ENCODE data around the gene RBMS1. TPM values are rescaled to one million over a fixed set of nuclear protein-coding genes. Genes with fewer than 3 reads are reported as not detected.

The RBMS1 gene
- total and polyA plus RNA-seq, 2 of the 4 experiments (the other 2 are of a cell fraction): 43.5 to 64.9 TPM

GRCh38 chr2:160270571-160271113, 223.0 kb downstream of the RBMS1 start:
- intact Hi-C loops (cut with micrococcal nuclease) (loop anchor here (1.0 to 5.0 kb wide), 4 partner anchors 160 to 792 kb away; no protein-coding TSS in a partner anchor), in situ Hi-C loops (cut with MboI; ENCODE audit: low sequenced_read_pairs) (no loop called here), dilution Hi-C loops (cut with HindIII; ENCODE audit: low sequenced_read_pairs, unreplicated experiment) (no loop called here)
- peak overlapping the region; percentile 85 for H2AK9ac ChIP-seq (replicated peaks; ENCODE audit: low read depth, low read length, poor library complexity)
- H4K8ac ChIP-seq (ENCODE audit: low read depth in 2 of 2, low read length in 2 of 2): peak overlapping the region; percentile 79 to 91
- H3K27ac ChIP-seq (ENCODE audit: insufficient read depth, low read length): peak overlapping the region; percentile 86
- H3K9me3 ChIP-seq (ENCODE audit: control insufficient read depth, insufficient read depth, low read length): no peaks in the 10 kb centered on the region
- peak overlapping the region; percentile 24 for H2BK20ac ChIP-seq (ENCODE audit: low read depth, low read length)
- peak overlapping the region; percentile 43 for H3K4me2 ChIP-seq (ENCODE audit: low read depth, low read length)
- no peaks in the 10 kb centered on the region for H3K27me3 ChIP-seq (ENCODE audit: control insufficient read depth, insufficient read depth, low read length)
- H4K20me1 ChIP-seq (ENCODE audit: insufficient read depth, low read length): no peaks in the 10 kb centered on the region
- peak overlapping the region; percentile 81 for H3K14ac ChIP-seq (replicated peaks; ENCODE audit: low read depth, low read length)
- H4K91ac ChIP-seq (ENCODE audit: insufficient read depth, low read depth, low read length): peak overlapping the region; percentile 83
- peak overlapping the region; percentile 63; the same call in 1 of the 3 replicates for H2BK15ac ChIP-seq (ENCODE audit: low read depth, low read length)
- peak overlapping the region; percentile 93 for H3K4ac ChIP-seq (ENCODE audit: low read depth, low read length)
- peaks cover 17% of the 10 kb centered on the region for H3K9me1 ChIP-seq (ENCODE audit: insufficient read depth, low read length)
- ChIA-PET POLR2A (ENCODE audit: unreplicated experiment) (interaction anchor here (0.9 kb wide), 1 partner anchor 699 kb away, joined by 5 read pairs; no protein-coding TSS in a partner anchor), CTCF (interaction anchor here (0.7 to 1.8 kb wide), 6 partner anchors 9 to 700 kb away, joined by 3 to 8 read pairs (median 3); no protein-coding TSS in a partner anchor)
- H3K23ac ChIP-seq (ENCODE audit: low read depth, low read length): peak overlapping the region; percentile 71
- H3K9ac ChIP-seq (ENCODE audit: low read depth, low read length): peak overlapping the region; percentile 28
- peak overlapping the region; percentile 69 for H2AK5ac ChIP-seq (ENCODE audit: low read depth, low read length)
- H3K4me1 ChIP-seq (ENCODE audit: control insufficient read depth, insufficient read depth, low read length): peaks cover 20% of the 10 kb centered on the region
- ATAC-seq (ENCODE audit: low read depth) (peak; percentile 40), DNase-seq (no peak)
- peak overlapping the region; percentile 93 for H2AFZ ChIP-seq (replicated peaks; ENCODE audit: low read length, poor library complexity)
- H3K79me1 ChIP-seq (ENCODE audit: low read depth in 1 of 2, low read length in 2 of 2): peaks cover 3 to 19% of the 10 kb centered on the region in 2 experiments; a peak in 3 of 4 replicates
- WGBS, 2 experiments (ENCODE audit: extremely low coverage in 2 of 2, insufficient read length in 1 of 2): no CpG with 5 or more reads among the region's 15 CpGs
- peak overlapping the region; percentile 43; the same call in 1 of the 2 replicates for H3K4me3 ChIP-seq (ENCODE audit: insufficient read depth, low read depth, low read length)
- peak overlapping the region; percentile 20 for H3K18ac ChIP-seq (ENCODE audit: low read depth, low read length)
- no TSS peak for BruUV-seq (replicated peaks)
- H3K56ac ChIP-seq (ENCODE audit: extremely low read depth, insufficient read depth, low read length): peak overlapping the region; percentile 64; the same call in 1 of the 2 replicates
- peaks cover 18% of the 10 kb centered on the region for H3K36me3 ChIP-seq (ENCODE audit: control insufficient read depth, insufficient read depth, low read length)
- H4K5ac ChIP-seq (ENCODE audit: low read depth, low read length): peak overlapping the region; percentile 49
- H2BK120ac ChIP-seq (ENCODE audit: low read depth, low read length): peak overlapping the region; percentile 77
- H2BK5ac ChIP-seq (ENCODE audit: low read depth, low read length, poor library complexity, severe bottlenecking): peak overlapping the region; percentile 85
- no peak for TF ChIP-seq MAFK (IDR thresholded peaks at IDR 0.05; ENCODE audit: low read depth, low read length)
- TF ChIP-seq ELK1 (IDR thresholded peaks at IDR 0.05; ENCODE audit: borderline replicate concordance, low read depth, low read length): no peak
- no peak for TF ChIP-seq CTCF (conservative IDR thresholded peaks at IDR 0.05; ENCODE audit: low read depth, low read length)
- no peak for TF ChIP-seq POLR2A (IDR thresholded peaks at IDR 0.05; ENCODE audit: low read depth, low read length)
- TF ChIP-seq SMC3 (IDR thresholded peaks at IDR 0.05; ENCODE audit: low read depth, low read length): no peak
- no peak for TF ChIP-seq RAD21 (IDR thresholded peaks at IDR 0.05; ENCODE audit: low read length)
- no peak for TF ChIP-seq RCOR1 (IDR thresholded peaks at IDR 0.05; ENCODE audit: insufficient replicate concordance, low read length)
- TF ChIP-seq NFE2L2 (IDR thresholded peaks at IDR 0.05; ENCODE audit: low read depth, low read length): no peak
- no peak for TF ChIP-seq MAZ (IDR thresholded peaks at IDR 0.05; ENCODE audit: borderline replicate concordance, low read depth, low read length)
- no peak for TF ChIP-seq CHD1 (IDR thresholded peaks at IDR 0.05; ENCODE audit: low read depth, low read length)
- TF ChIP-seq CEBPB (IDR thresholded peaks at IDR 0.05; ENCODE audit: low read depth, low read length): no peak
- no peak for TF ChIP-seq BHLHE40 (IDR thresholded peaks at IDR 0.05; ENCODE audit: low read depth, low read length)
- TF ChIP-seq FOS (IDR thresholded peaks at IDR 0.05; ENCODE audit: low read depth, low read length): no peak
- TF ChIP-seq RFX5 (IDR thresholded peaks at IDR 0.05; ENCODE audit: low read depth, low read length): no peak
- TF ChIP-seq, protein P1, sequence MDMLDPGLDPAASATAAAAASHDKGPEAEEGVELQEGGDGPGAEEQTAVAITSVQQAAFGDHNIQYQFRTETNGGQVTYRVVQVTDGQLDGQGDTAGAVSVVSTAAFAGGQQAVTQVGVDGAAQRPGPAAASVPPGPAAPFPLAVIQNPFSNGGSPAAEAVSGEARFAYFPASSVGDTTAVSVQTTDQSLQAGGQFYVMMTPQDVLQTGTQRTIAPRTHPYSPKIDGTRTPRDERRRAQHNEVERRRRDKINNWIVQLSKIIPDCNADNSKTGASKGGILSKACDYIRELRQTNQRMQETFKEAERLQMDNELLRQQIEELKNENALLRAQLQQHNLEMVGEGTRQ (IDR thresholded peaks at IDR 0.05; ENCODE audit: low read depth, low read length): no peak

Measured in IMR-90 (cell line).